Measurements from ENCODE around the gene CRIP1. TPM values are rescaled to one million over a fixed set of nuclear protein-coding genes. Genes with fewer than 3 reads are reported as not detected.

CRIP1 gene
- total RNA-seq, 1 donor from 2014 or later: not detected

- peak; percentile 93 for DNase-seq (ENCODE audit: low read depth)
- no peak overlapping the region for H3K4me3 ChIP-seq (ENCODE audit: low read depth, low read length)
- H3K36me3 ChIP-seq (ENCODE audit: control insufficient read depth, insufficient read depth, low read length): peaks cover 1% of the 10 kb centered on the region
- no peaks in the 10 kb centered on the region for H3K27me3 ChIP-seq (ENCODE audit: control insufficient read depth, insufficient read depth, low read length)
- FAIRE-seq: peak; percentile 13
- peak; percentile 41 for TF ChIP-seq CTCF (IDR thresholded peaks at IDR 0.05; ENCODE audit: insufficient read depth, low read length, severe bottlenecking)
Observed at GRCh38 chr14:105481886-105482457, 4.7 kb upstream of the CRIP1 start.

GRCh38 chr14:105482486-105483110 lies 4.1 kb upstream of the CRIP1 start:
- TF ChIP-seq CTCF (IDR thresholded peaks at IDR 0.05; ENCODE audit: insufficient read depth, low read length, severe bottlenecking): no peak
- DNase-seq (ENCODE audit: low read depth) (no peak), FAIRE-seq (no peak)
- Histone ChIP-seq H3K27me3 (ENCODE audit: control insufficient read depth, insufficient read depth, low read length) (no peaks in the 10 kb centered on the region), H3K36me3 (ENCODE audit: control insufficient read depth, insufficient read depth, low read length) (peaks cover 1% of the 10 kb centered on the region), H3K4me3 (ENCODE audit: low read depth, low read length) (no peak overlapping the region)

- TF ChIP-seq CTCF (IDR thresholded peaks at IDR 0.05; ENCODE audit: insufficient read depth, low read length, severe bottlenecking): no peak
- Histone ChIP-seq H3K4me3 (ENCODE audit: low read depth, low read length) (no peak overlapping the region), H3K27me3 (ENCODE audit: control insufficient read depth, insufficient read depth, low read length) (no peaks in the 10 kb centered on the region), H3K36me3 (ENCODE audit: control insufficient read depth, insufficient read depth, low read length) (peaks cover 1% of the 10 kb centered on the region)
- DNase-seq (ENCODE audit: low read depth) (no peak), FAIRE-seq (no peak)
Observed at GRCh38 chr14:105483300-105484068, 3.2 kb upstream of the CRIP1 start.

- no peak for DNase-seq (ENCODE audit: low read depth)
- Histone ChIP-seq H3K36me3 (ENCODE audit: control insufficient read depth, insufficient read depth, low read length) (peaks cover 1% of the 10 kb centered on the region), H3K4me3 (ENCODE audit: low read depth, low read length) (no peak overlapping the region), H3K27me3 (ENCODE audit: control insufficient read depth, insufficient read depth, low read length) (no peaks in the 10 kb centered on the region)
- no peak for TF ChIP-seq CTCF (IDR thresholded peaks at IDR 0.05; ENCODE audit: insufficient read depth, low read length, severe bottlenecking)
- FAIRE-seq: no peak
Observed at GRCh38 chr14:105484069-105484996, 2.4 kb upstream of the CRIP1 start.

GRCh38 chr14:105484997-105485393 lies 1.7 kb upstream of the CRIP1 start:
- DNase-seq (ENCODE audit: low read depth) (no peak), FAIRE-seq (no peak)
- Histone ChIP-seq H3K27me3 (ENCODE audit: control insufficient read depth, insufficient read depth, low read length) (no peaks in the 10 kb centered on the region), H3K4me3 (ENCODE audit: low read depth, low read length) (no peak overlapping the region), H3K36me3 (ENCODE audit: control insufficient read depth, insufficient read depth, low read length) (no peaks in the 10 kb centered on the region)
- TF ChIP-seq CTCF (IDR thresholded peaks at IDR 0.05; ENCODE audit: insufficient read depth, low read length, severe bottlenecking): no peak

All from bronchial epithelial cell (primary cell).